Activated naive CD4-positive, alpha-beta T cell treated with anti-CD3 and anti-CD28 coated beads, Interleukin-2, amount 50 U/mL, for 24 hours (primary cell): ENCODE measurements around the gene GOLGA3.
"Not testable (repeated sequence)": the region's sequence is repeated elsewhere in the genome, so short reads cannot be mapped to it uniquely, and the experiment has no call there.

Source experiments
- H3K27ac Mint-ChIP-seq: one replicate; pipeline ENCODE4 v1.8.0; 2021; ENCODE audit warnings: mild to moderate bottlenecking, mixed read lengths
- H3K27me3 Mint-ChIP-seq: one replicate; pipeline ENCODE4 v1.8.0; 2021; ENCODE audit warnings: mixed read lengths
- H3K36me3 Mint-ChIP-seq: one replicate; pipeline ENCODE4 v1.8.0; 2021; ENCODE audit warnings: mixed read lengths
- H3K4me1 Mint-ChIP-seq: one replicate; pipeline ENCODE4 v1.8.0; 2021; ENCODE audit warnings: mixed read lengths
- H3K4me3 Mint-ChIP-seq: one replicate; pipeline ENCODE4 v1.8.0; 2021; ENCODE audit warnings: mild to moderate bottlenecking, mixed read lengths
- H3K9me3 Mint-ChIP-seq: one replicate; pipeline ENCODE4 v1.8.0; 2021; ENCODE audit warnings: mixed read lengths

GOLGA3 gene

GRCh38 chr12:132776816-132777568 lies 51.7 kb downstream of the GOLGA3 start:
- H3K27ac Mint-ChIP-seq: no peak overlapping the region
- no peak overlapping the region for H3K4me3 Mint-ChIP-seq

GRCh38 chr12:132776230-132776625 lies 52.4 kb downstream of the GOLGA3 start:
- H3K4me3 Mint-ChIP-seq, H3K27ac Mint-ChIP-seq, H3K9me3 Mint-ChIP-seq, H3K27me3 Mint-ChIP-seq: not testable (repeated sequence)
- H3K4me1 Mint-ChIP-seq: peaks cover 40% of the 10 kb centered on the region
- peaks cover 14% of the 10 kb centered on the region for H3K36me3 Mint-ChIP-seq

More at GRCh38 chr12:132776816-132777568, 51.7 kb downstream of the GOLGA3 start:
- H3K36me3 Mint-ChIP-seq: peaks cover 14% of the 10 kb centered on the region
- peaks cover 32% of the 10 kb centered on the region for H3K4me1 Mint-ChIP-seq
- no peaks in the 10 kb centered on the region for H3K27me3 Mint-ChIP-seq
- no peaks in the 10 kb centered on the region for H3K9me3 Mint-ChIP-seq

GRCh38 chr12:132775502-132776229 lies 53.0 kb downstream of the GOLGA3 start:
- peaks cover 43% of the 10 kb centered on the region for H3K4me1 Mint-ChIP-seq
- peaks cover 14% of the 10 kb centered on the region for H3K36me3 Mint-ChIP-seq
- no peaks in the 10 kb centered on the region for H3K27me3 Mint-ChIP-seq
- H3K9me3 Mint-ChIP-seq: no peaks in the 10 kb centered on the region
- no peak overlapping the region for H3K4me3 Mint-ChIP-seq
- no peak overlapping the region for H3K27ac Mint-ChIP-seq

GRCh38 chr12:132774646-132775275 lies 53.9 kb downstream of the GOLGA3 start:
- H3K9me3 Mint-ChIP-seq: no peaks in the 10 kb centered on the region
- H3K4me1 Mint-ChIP-seq: peaks cover 50% of the 10 kb centered on the region
- H3K36me3 Mint-ChIP-seq: peaks cover 14% of the 10 kb centered on the region
- no peak overlapping the region for H3K4me3 Mint-ChIP-seq
- no peak overlapping the region for H3K27ac Mint-ChIP-seq
- no peaks in the 10 kb centered on the region for H3K27me3 Mint-ChIP-seq

DNA sequence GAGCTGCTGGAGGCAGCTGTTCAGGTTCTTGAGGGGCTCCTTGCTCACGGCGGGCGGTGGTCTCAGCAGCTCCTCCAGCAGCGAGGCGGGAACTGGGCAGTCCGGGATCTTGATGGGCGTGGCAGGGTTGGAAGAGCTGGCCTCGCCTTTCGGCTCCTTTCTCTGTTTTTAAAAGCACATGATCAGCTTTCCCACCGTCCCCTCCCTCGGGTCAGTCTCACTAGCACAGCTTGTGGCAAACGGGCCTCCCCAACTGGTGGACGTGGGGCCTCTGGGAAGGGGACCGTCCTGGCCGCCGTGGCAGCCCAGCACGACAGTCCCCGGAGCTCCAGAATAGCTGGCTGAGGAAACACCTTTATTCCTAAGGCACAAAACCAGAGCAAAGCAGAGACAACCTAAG lies 54.5 kb downstream of the GOLGA3 start:
- H3K36me3 Mint-ChIP-seq: peaks cover 14% of the 10 kb centered on the region
- H3K27ac Mint-ChIP-seq: peak overlapping the region; percentile 59
- H3K27me3 Mint-ChIP-seq: no peaks in the 10 kb centered on the region
- H3K4me3 Mint-ChIP-seq: peak overlapping the region; percentile 8
- peaks cover 56% of the 10 kb centered on the region for H3K4me1 Mint-ChIP-seq
- no peaks in the 10 kb centered on the region for H3K9me3 Mint-ChIP-seq

GRCh38 chr12:132773077-132773955 lies 55.4 kb downstream of the GOLGA3 start:
- peaks cover 14% of the 10 kb centered on the region for H3K36me3 Mint-ChIP-seq
- peaks cover 64% of the 10 kb centered on the region for H3K4me1 Mint-ChIP-seq
- H3K27ac Mint-ChIP-seq: no peak overlapping the region
- H3K27me3 Mint-ChIP-seq: no peaks in the 10 kb centered on the region
- no peaks in the 10 kb centered on the region for H3K9me3 Mint-ChIP-seq
- no peak overlapping the region for H3K4me3 Mint-ChIP-seq

DNA sequence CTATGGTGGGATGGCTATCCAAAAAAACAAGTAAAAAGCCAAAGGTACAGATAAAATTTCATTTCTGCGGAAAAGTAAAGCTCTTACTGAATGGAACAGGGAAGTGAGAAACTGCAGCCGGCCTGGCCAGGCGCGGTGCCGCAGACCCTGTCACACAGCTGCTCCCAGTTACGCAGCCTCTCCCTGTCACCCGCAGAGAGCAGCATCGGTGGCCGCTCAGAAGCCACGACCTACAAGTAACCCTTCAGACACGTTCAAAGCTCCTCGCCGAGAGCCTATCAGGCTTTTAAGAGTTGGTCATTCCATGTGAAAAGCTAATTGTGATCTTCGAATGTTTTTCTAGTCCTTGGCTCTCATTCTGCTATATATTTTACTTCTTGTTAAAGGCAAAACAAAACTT lies 56.1 kb downstream of the GOLGA3 start:
- Mint-ChIP-seq H3K9me3 (no peaks in the 10 kb centered on the region), H3K27me3 (no peaks in the 10 kb centered on the region), H3K4me3 (no peak overlapping the region), H3K27ac (no peak overlapping the region), H3K36me3 (peaks cover 14% of the 10 kb centered on the region), H3K4me1 (peaks cover 69% of the 10 kb centered on the region)

DNA sequence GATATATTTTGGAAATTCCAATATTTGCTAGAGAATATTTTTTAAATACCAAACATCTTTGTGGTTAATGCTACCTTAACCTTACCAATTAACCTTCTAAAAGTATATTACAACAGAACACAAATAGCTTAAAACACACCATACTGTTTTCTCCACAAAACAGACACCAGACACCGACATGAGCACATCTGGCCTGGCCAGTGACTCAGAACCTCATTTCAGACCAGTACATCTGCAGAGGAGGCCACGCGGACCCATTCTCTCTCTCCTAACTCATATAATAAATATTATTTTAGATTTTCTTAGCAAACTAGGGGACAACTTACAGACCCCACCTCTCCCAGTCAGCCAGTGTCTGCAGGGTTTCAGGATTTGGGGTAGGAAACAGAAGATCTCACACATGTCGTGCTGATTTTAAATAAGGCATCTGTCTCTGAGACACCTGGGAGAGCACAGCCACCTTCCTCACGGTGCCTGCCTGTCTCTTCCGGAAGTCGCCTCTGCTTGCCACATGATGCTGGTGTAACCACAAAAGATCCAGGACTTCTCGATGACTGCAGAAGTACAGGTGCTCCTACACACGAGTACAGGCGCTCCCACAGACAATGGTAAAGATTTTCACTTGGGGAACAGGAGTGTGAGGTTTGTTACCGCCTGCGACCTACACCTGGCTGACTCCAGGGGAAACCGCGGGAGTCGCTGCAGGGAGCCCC lies 57.4 kb downstream of the GOLGA3 start:
- Mint-ChIP-seq H3K9me3 (no peaks in the 10 kb centered on the region), H3K27me3 (no peaks in the 10 kb centered on the region), H3K27ac (peak overlapping the region; percentile 85), H3K4me3 (peak overlapping the region; percentile 61), H3K4me1 (peaks cover 67% of the 10 kb centered on the region), H3K36me3 (peaks cover 12% of the 10 kb centered on the region)

DNA sequence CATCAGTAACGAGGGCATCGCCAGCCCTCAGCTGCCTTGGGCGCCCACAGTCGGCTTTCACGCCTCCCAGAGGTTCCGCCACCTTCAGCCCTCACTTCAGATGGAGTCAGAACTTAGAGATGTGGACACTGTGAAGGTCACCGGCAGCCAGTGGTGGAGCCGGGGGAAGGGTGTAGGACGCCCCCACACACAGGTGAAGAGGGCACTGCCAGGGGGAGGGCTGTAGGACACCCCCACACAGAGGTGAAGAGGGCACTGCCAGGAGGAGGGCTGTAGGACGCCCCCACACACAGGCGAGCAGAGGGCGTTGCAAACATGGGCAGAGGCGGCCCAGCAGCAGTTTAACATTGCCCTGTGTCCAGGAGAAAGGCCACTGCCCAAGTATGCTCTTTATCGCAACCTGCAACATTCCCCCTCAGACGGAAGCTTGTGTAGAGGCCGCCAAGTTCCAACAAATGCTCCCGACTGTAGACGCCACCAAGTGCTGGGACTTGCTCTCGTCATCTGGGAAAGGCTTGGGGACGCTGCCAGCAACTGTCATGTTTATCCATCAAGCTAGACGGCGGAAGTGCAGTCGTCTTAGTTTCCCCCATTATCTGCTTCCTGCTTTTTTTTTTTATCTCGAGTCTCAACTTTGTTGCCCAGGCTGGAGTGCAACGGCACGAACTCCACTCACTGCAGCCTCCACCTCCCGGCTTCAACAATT lies 62.1 kb downstream of the GOLGA3 start:
- Mint-ChIP-seq H3K27ac (no peak overlapping the region), H3K36me3 (no peaks in the 10 kb centered on the region), H3K4me1 (peaks cover 41% of the 10 kb centered on the region), H3K4me3 (no peak overlapping the region), H3K9me3 (no peaks in the 10 kb centered on the region), H3K27me3 (no peaks in the 10 kb centered on the region)

DNA sequence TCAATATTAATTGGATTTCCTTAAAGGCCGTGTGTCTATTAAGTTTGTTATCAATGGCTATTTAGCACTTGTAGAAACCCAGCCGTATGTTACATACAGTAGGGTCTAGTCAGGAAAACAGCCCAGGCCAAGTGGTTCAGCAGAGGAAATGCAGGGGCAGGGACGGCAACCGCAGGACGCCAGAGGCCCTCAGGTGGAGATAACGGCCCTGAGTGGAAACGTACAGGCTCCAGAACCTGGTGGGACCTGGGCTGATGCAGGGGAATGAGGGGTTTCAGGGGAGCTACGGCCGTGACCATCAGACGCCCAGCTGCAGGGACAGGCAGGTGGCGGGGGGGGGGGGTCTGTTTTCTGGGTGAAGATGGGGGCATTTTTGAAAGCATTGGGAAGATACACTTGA lies 63.3 kb downstream of the GOLGA3 start:
- Mint-ChIP-seq H3K36me3 (peaks cover 4% of the 10 kb centered on the region), H3K27ac (no peak overlapping the region), H3K9me3 (no peaks in the 10 kb centered on the region), H3K4me3 (no peak overlapping the region), H3K27me3 (no peaks in the 10 kb centered on the region), H3K4me1 (peaks cover 42% of the 10 kb centered on the region)

DNA sequence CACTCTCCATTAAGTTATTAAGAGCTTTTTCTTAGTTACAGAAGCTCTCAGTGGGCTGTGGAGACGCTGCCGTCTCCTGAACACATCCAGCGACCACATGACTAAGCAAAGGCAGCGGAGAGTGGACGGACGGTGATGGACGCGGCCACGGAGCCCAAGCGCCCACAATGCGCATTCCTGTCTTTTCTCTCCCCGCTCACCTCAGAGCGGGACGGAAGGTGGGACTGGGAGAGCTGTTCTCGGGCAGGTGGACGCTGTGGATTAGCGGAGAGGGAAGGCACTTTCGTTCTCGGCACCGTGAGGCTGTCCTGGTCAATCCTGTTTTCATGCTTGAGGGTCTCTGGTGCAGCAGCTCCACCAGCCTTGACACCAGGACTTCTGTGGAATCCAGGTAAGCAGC lies 64.4 kb downstream of the GOLGA3 start:
- no peaks in the 10 kb centered on the region for H3K27me3 Mint-ChIP-seq
- H3K27ac Mint-ChIP-seq: no peak overlapping the region
- H3K9me3 Mint-ChIP-seq: no peaks in the 10 kb centered on the region
- H3K4me3 Mint-ChIP-seq: no peak overlapping the region
- peaks cover 8% of the 10 kb centered on the region for H3K36me3 Mint-ChIP-seq
- peaks cover 38% of the 10 kb centered on the region for H3K4me1 Mint-ChIP-seq

DNA sequence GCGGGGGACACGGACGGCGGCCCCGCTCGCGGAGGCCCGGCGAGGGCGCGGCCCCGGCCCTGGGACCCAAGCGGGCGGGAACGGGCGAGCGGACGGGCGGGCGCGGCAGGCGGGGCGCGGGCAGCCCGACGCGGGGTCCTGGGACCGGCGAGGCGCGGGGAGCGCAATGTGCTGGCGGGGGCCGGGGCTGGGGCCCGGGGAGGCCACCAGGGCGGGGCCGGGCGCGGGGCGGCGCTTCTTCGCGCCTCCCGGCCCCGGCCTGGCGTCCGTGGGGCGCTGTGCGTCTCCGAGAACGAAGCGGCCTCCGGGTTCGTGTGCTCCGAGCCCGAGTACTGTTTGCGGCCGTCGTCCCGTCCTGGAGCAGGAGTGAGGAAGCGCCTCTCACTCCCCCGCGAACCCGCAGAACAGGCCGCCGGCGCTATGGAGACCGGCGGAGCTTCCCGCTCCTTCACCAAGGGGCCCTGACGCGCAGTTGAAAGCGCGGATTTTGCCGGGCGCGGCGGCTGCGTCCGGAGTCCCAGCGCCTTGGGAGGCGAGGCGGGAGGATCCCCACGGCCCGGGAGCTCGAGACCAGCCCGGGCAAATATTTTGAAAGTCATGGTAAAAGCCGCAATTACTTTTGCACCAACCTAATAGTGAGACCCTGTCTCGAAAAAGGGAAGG lies 66.6 kb downstream of the GOLGA3 start:
- Mint-ChIP-seq H3K27ac (peak overlapping the region; percentile 72), H3K9me3 (no peaks in the 10 kb centered on the region), H3K36me3 (peaks cover 9% of the 10 kb centered on the region), H3K4me1 (peaks cover 24% of the 10 kb centered on the region), H3K4me3 (peak overlapping the region; percentile 78), H3K27me3 (no peaks in the 10 kb centered on the region)

DNA sequence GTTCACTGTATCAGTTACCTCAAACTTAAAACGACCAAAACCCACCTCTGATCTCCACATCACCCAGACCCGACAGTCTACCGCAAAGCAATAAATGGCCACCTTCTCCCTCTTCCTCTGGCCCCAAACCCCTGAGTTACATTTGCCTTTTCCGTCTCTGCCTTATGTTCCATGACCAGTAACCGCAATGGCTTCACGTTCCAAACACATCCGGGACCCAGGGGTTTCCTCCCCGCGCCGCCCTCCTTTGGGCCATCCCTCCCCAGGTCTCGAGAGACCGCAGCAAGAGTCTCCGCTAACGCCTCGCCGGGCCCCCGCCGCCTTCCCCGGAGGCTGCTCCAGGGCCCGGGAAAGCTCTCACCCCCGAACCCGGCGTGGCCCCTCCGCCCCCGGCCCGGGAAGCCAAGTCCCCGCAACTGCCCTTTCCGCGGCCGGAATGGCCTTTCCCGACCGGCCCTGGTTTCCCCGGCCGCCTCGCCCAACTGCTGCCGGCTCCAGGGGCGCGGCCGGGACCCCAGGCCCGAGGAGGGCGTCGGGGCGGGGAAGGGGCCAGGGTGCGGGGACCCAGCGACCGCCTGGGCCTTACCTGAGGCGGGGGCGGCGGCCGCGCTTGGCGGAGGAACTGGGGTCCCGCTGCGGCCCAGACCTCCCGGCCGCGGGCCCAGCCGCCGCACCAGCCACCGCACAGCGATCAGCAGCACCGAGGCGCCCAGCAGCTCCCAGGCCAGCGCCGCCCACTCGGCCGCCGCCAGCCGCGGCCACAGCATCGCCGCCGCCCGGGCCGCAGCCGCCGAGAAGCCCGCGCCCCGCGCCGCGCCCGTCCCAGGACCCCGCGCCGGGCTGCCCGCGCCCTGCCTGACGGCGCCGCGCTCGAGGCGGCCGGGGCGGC lies 67.4 kb downstream of the GOLGA3 start, which contains the start of gene ANKLE2:
ANKLE2 (minus strand) TSS at position 801 of the 889 bp plus-strand sequence; CDS start at position 767, 34 bp downstream.
- H3K4me3 Mint-ChIP-seq: peak within 1 kb of the TSS; percentile 98
- H3K27ac Mint-ChIP-seq: peak within 1 kb of the TSS; percentile 99
- H3K4me1 Mint-ChIP-seq: peaks cover 26% of the 10 kb centered on the region
- no peaks in the 10 kb centered on the region for H3K27me3 Mint-ChIP-seq
- H3K36me3 Mint-ChIP-seq: peaks cover 10% of the 10 kb centered on the region
- H3K9me3 Mint-ChIP-seq: no peaks in the 10 kb centered on the region
